Esophagus squamous epithelium (tissue), 5 donors: ENCODE measurements around the gene BRD7. TPM values are rescaled to one million over a fixed set of nuclear protein-coding genes. Genes with fewer than 3 reads are reported as not detected.

Experiments
- DNase-seq: peaks from one replicate; lab custom pipeline; 2025; lab: John Stamatoyannopoulos, UW
- H3K27ac ChIP-seq, 4 donors: fragments of 200-600 bp; sonication (generic); one replicate each; pipeline ENCODE4 v1.5.1; 2016 to 2019; ENCODE audit warnings: mild to moderate bottlenecking in 1 of 4
- H3K27me3 ChIP-seq, 4 donors: fragments of 200-600 bp; sonication (generic); 1 replicate in 3 of 4; 2 replicates in 1 of 4; pipeline versions ENCODE4 v1.5.1 to v1.6.0; 2017 to 2021; ENCODE audit warnings: antibody characterized with exemption in 1 of 4
- H3K36me3 ChIP-seq, 3 donors: fragments of 200-600 bp; sonication (generic); one replicate each; pipeline ENCODE4 v1.5.1; 2016 to 2019
- H3K4me1 ChIP-seq, 3 donors: fragments of 200-600 bp; sonication (generic); one replicate each; pipeline ENCODE4 v1.5.1; 2017 to 2019
- H3K4me3 ChIP-seq, 4 donors: fragments of 200-600 bp; sonication (generic); 1 replicate in 3 of 4; 2 replicates in 1 of 4; pipeline ENCODE4 v1.5.1; 2016 to 2019; ENCODE audit warnings: mild to moderate bottlenecking in 2 of 4, moderate library complexity in 1 of 4
- H3K9me3 ChIP-seq, 3 donors: fragments of 200-600 bp; sonication (generic); one replicate each; pipeline ENCODE4 v1.5.1; 2016 to 2019
- POLR2A ChIP-seq, 4 donors: fragments of 450-650 bp; IDR thresholded peaks; one replicate each; pipeline ENCODE4 v1.6.1; 2017; ENCODE audit warnings: antibody characterized with exemption in 4 of 4, mild to moderate bottlenecking in 4 of 4, moderate library complexity in 3 of 4
- WGBS, 2 donors: methylation state at CpG; one replicate each; pipeline ENCODE4 v1.1.5; 2018; 5-methylcytosine and 5-hydroxymethylcytosine counted together
- intact Hi-C: fragments of 100-400 bp; cut with DNase I; formaldehyde crosslinking; loops from one replicate; pipeline ENCODE4 v1.15.0; 2022
- total RNA-seq, 4 donors: library from RNA; depleted of rRNA; stranded (reverse); fragments of >200 nt; gene quantifications; one replicate each; pipeline ENCODE4 v1.1.0, GENCODE V29; 2016
- TF ChIP-seq, protein P1 (sequence below), 6 experiments: fragments of 450-650 bp in 4 of 6; fragments of 200-600 bp in 2 of 6; sonication (generic) in 2 of 6; IDR thresholded peaks; one replicate each; pipeline ENCODE4 v1.5.1; 2016 to 2019; ENCODE audit warnings: antibody characterized with exemption in 6 of 6, mild to moderate bottlenecking in 4 of 6, moderate library complexity in 4 of 6
- donor health status: DM: yes; HTN: yes; CAD: no.

Gene BRD7
- total RNA-seq, 4 donors from 2014 or later, result 42.0 to 81.9 (median 51.4) TPM

DNA sequence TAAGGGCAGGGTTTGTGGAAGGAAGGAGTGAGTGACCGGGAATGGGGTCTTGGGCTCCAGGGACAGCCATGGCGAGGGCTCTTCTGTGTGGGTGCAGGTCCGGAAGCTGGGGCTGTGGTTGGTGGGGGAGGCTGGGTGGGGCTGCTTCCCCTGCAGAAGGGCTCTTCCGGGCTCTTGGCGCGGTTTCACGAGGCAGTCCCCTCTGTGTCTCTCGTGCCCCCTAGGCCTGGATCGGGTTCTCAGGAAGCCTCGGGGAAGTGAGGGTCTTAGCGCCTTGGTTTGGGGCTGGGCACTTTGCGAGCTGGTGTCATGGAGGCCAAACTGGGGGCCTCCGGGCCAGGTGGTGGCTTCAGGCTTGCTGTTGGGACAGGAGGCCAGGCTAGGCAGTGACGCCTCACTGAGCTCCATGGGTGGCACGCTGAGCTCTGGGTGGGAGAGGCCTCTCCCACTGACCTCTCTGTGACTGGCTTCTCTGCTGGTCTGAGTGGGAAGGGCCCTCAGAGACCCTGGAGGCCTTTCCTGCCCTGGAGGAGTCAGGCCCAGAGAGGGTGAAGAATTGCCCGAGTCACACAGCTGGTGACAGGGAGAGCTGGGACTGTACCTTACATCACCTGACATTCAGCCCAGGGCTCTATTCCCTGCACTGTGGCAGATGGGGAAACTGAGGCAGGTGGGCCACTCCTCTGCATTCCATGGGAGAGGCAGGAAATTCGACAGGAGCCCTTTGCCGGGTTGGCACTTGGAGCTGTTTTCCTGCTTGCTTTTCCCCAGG is 94.3 kb downstream of the BRD7 start:
- 75% methylated on average over 9 of the region's 18 CpGs; no CpG with 5 or more reads in 1 of the 2 donors for WGBS, 2 donors
- H3K9me3 ChIP-seq, result no peaks in the 10 kb centered on the region
- DNase-seq, result no peak
- H3K4me3 ChIP-seq, result peak overlapping the region; percentile 7 to 57 (median 32)
- no peaks in the 10 kb centered on the region for H3K27me3 ChIP-seq
- no peak for TF ChIP-seq POLR2A (IDR thresholded peaks at IDR 0.05)
- TF ChIP-seq, protein P1, sequence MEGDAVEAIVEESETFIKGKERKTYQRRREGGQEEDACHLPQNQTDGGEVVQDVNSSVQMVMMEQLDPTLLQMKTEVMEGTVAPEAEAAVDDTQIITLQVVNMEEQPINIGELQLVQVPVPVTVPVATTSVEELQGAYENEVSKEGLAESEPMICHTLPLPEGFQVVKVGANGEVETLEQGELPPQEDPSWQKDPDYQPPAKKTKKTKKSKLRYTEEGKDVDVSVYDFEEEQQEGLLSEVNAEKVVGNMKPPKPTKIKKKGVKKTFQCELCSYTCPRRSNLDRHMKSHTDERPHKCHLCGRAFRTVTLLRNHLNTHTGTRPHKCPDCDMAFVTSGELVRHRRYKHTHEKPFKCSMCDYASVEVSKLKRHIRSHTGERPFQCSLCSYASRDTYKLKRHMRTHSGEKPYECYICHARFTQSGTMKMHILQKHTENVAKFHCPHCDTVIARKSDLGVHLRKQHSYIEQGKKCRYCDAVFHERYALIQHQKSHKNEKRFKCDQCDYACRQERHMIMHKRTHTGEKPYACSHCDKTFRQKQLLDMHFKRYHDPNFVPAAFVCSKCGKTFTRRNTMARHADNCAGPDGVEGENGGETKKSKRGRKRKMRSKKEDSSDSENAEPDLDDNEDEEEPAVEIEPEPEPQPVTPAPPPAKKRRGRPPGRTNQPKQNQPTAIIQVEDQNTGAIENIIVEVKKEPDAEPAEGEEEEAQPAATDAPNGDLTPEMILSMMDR (IDR thresholded peaks at IDR 0.05), result no peak
- peak overlapping the region; percentile 63 to 88 (median 72) for H3K27ac ChIP-seq
- H3K36me3 ChIP-seq, result peaks cover 0 to 25% (median 0%) of the 10 kb centered on the region in 3 donors
- H3K4me1 ChIP-seq, result peaks cover 0 to 52% (median 2%) of the 10 kb centered on the region in 3 donors
- intact Hi-C loops, result no loop called here

DNA sequence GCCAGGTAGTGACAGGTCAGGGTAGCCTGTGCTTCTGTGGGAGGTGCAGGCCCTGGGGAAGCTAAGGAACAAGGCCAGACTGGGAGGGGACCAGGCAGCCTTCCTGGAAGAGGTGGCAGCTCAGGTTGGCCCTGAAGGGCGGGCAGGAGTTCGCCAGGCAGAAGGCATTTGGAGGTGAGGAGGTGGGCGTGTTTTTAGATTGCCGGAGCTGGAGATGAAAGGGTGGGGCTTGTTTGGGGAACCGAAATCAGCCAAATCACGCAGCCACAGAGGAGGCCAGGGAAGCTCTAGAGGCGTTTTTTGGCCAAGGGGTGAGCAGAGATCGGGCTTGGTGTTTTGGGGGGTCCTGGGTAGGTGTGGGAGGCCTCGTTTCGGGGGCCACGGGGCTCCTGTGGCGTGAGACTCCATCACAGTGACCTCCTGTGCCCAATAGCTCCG is 94.9 kb downstream of the BRD7 start:
- peaks cover 0 to 25% (median 0%) of the 10 kb centered on the region in 3 donors for H3K36me3 ChIP-seq
- intact Hi-C loops, result no loop called here
- peak overlapping the region; percentile 63 to 88 (median 72) for H3K27ac ChIP-seq
- H3K9me3 ChIP-seq, result no peaks in the 10 kb centered on the region
- H3K27me3 ChIP-seq, result no peaks in the 10 kb centered on the region
- no peak for DNase-seq
- 55 to 66% methylated on average over 7 to 13 of the region's 13 CpGs for WGBS, 2 donors
- H3K4me3 ChIP-seq, result peak overlapping the region; percentile 7 to 57 (median 32)
- peaks cover 0 to 47% (median 0%) of the 10 kb centered on the region in 3 donors for H3K4me1 ChIP-seq
- TF ChIP-seq POLR2A (IDR thresholded peaks at IDR 0.05), result peak in 1 of 4 donors; percentile 19
- TF ChIP-seq, protein P1 (IDR thresholded peaks at IDR 0.05), result no peak

DNA sequence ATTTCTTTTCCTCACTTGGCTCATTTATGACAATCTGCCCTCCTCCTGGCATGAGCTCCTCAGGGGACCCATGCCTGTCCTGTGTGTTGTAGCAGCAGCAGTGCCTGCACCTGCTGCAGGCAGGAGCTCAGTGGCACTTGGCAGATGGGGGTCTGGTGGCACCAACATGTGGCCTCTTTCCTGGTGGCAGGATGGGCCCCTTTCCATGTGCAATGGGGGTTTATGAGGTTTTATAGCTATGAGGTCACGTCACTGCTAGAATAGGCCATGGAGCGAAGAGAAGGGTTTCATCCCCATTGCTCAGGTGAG is 95.5 kb downstream of the BRD7 start:
- Histone ChIP-seq H3K27me3 (no peaks in the 10 kb centered on the region), H3K4me1 (peaks cover 0 to 50% (median 0%) of the 10 kb centered on the region in 3 donors), H3K9me3 (no peaks in the 10 kb centered on the region), H3K36me3 (peaks cover 0 to 25% (median 0%) of the 10 kb centered on the region in 3 donors), H3K4me3 (no peak overlapping the region), H3K27ac (peak overlapping the region in 1 of 4 donors; percentile 79)
- 89% methylated on average over 2 of the region's 2 CpGs; no CpG with 5 or more reads in 1 of the 2 donors for WGBS, 2 donors
- DNase-seq, result no peak
- intact Hi-C loops, result no loop called here
- no peak for TF ChIP-seq POLR2A (IDR thresholded peaks at IDR 0.05)

DNA sequence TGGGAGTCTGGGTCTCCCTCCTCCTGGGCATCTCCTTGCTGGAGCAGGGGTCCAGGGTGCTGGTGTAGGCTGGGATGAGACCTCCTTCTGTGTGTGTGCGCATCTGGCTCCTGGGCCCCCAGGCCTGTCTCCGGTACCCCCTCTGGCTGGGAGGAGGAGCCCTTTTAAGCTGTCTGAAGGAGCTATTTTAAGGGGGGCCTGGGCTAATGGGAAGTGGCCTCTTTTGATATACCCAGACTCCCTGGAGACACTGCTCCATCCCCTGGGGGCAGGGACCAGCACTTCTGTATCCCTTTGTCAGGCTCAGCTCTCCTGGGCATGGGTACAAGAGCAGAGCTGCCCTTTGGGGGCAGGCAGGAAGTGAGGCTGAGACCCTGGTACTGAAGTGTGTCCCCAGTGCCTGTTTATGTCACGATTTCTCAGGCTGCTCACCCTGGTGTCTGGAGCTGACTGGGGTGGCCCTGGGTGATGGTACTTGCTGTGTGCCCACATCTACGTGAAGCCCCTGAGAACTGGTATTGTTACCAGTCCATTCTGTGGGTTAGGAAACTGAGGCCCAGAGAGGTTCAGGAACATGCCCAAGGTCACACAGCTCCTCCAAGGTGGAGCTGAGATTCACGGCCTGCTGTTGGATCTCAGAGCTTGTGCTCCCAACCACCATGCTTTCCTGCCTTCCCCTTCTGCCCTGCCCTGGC is 96.0 kb downstream of the BRD7 start:
- TF ChIP-seq, protein P1 (IDR thresholded peaks at IDR 0.05), result no peak
- no peak for TF ChIP-seq POLR2A (IDR thresholded peaks at IDR 0.05)
- Histone ChIP-seq H3K4me3 (no peak overlapping the region), H3K4me1 (peaks cover 0 to 55% (median 0%) of the 10 kb centered on the region in 3 donors), H3K9me3 (no peaks in the 10 kb centered on the region), H3K27me3 (no peaks in the 10 kb centered on the region), H3K36me3 (peaks cover 0 to 25% (median 0%) of the 10 kb centered on the region in 3 donors), H3K27ac (no peak overlapping the region)
- intact Hi-C loops, result no loop called here
- DNase-seq, result no peak
- 80 to 89% methylated on average over 1 to 2 of the region's 5 CpGs for WGBS, 2 donors

DNA sequence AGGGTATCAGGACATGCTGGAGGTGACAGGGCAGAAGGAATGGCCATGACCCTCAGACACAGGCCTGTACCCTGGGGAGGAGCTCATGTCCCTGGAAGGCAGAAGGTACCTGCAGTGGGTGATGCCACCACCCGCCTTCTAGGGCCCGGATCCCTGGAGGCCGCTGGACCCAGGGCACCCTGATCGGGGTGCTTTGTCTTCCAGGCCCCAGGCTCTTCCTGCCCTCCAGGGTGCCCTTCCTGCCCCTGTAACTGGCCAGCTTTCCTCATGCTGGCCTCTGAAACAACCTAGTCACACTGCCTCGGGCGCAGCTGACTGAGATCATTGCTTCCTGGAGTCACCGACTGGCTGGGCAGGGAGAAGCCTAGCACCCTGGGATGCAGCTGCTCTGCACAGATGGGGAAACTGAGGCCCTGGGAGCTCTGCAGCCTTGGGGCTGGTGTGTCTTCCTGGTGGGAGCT is 96.6 kb downstream of the BRD7 start:
- WGBS, 2 donors, result no CpG with 5 or more reads among the region's 7 CpGs
- Histone ChIP-seq H3K4me1 (peaks cover 0 to 62% (median 2%) of the 10 kb centered on the region in 3 donors), H3K4me3 (no peak overlapping the region), H3K36me3 (peaks cover 0 to 25% (median 0%) of the 10 kb centered on the region in 3 donors), H3K9me3 (no peaks in the 10 kb centered on the region), H3K27ac (peak overlapping the region in 1 of 4 donors; percentile 47), H3K27me3 (no peaks in the 10 kb centered on the region)
- TF ChIP-seq, protein P1 (IDR thresholded peaks at IDR 0.05), result no peak
- no peak for TF ChIP-seq POLR2A (IDR thresholded peaks at IDR 0.05)
- DNase-seq, result no peak
- intact Hi-C loops, result no loop called here
